Measurements from ENCODE around the gene NPY1R.

Gene NPY1R

GRCh38 chr4:163280703-163281519, 51.5 kb downstream of the NPY1R start:
- no peak for DNase-seq (ENCODE audit: low read depth in 3 of 3, low spot score in 1 of 3)

GRCh38 chr4:163279713-163280112, 52.7 kb downstream of the NPY1R start:
- no peak for DNase-seq (ENCODE audit: low read depth in 3 of 3, low spot score in 1 of 3)

- DNase-seq (ENCODE audit: low read depth in 3 of 3, low spot score in 1 of 3) = no peak
These were observed 57.5 kb downstream of the NPY1R start for GRCh38 chr4:163274861-163275260.
